ENCODE results near the gene NTNG1. TPM values are rescaled to one million over a fixed set of nuclear protein-coding genes. Genes with fewer than 3 reads are reported as not detected.

The NTNG1 gene
- total RNA-seq, 1 donor: 20.9 TPM

GRCh38 chr1:107432108-107432507 lies 291.3 kb downstream of the NTNG1 start:
- no peak overlapping the region for H3K4me3 ChIP-seq (ENCODE audit: low read depth, low read length)
- no peak for DNase-seq (ENCODE audit: low read depth)
- TF ChIP-seq CTCF (IDR thresholded peaks at IDR 0.05; ENCODE audit: insufficient read depth, low read length): no peak

- H3K4me3 ChIP-seq (ENCODE audit: low read depth, low read length): no peak overlapping the region
- DNase-seq (ENCODE audit: low read depth): no peak
- TF ChIP-seq CTCF (IDR thresholded peaks at IDR 0.05; ENCODE audit: insufficient read depth, low read length): no peak
These were observed 292.2 kb downstream of the NTNG1 start for GRCh38 chr1:107433068-107433467.

GRCh38 chr1:107433635-107434360 lies 293.0 kb downstream of the NTNG1 start:
- H3K4me3 ChIP-seq (ENCODE audit: low read depth, low read length): no peak overlapping the region
- TF ChIP-seq CTCF (IDR thresholded peaks at IDR 0.05; ENCODE audit: insufficient read depth, low read length): no peak
- no peak for DNase-seq (ENCODE audit: low read depth)

- TF ChIP-seq CTCF (IDR thresholded peaks at IDR 0.05; ENCODE audit: insufficient read depth, low read length): no peak
- no peak overlapping the region for H3K4me3 ChIP-seq (ENCODE audit: low read depth, low read length)
- no peak for DNase-seq (ENCODE audit: low read depth)
These were observed 293.5 kb downstream of the NTNG1 start for GRCh38 chr1:107434361-107434693.

GRCh38 chr1:107436552-107437241 lies 295.9 kb downstream of the NTNG1 start:
- no peak for TF ChIP-seq CTCF (IDR thresholded peaks at IDR 0.05; ENCODE audit: insufficient read depth, low read length)
- H3K4me3 ChIP-seq (ENCODE audit: low read depth, low read length): no peak overlapping the region
- DNase-seq (ENCODE audit: low read depth): no peak

- H3K4me3 ChIP-seq (ENCODE audit: low read depth, low read length): no peak overlapping the region
- no peak for DNase-seq (ENCODE audit: low read depth)
- TF ChIP-seq CTCF (IDR thresholded peaks at IDR 0.05; ENCODE audit: insufficient read depth, low read length): no peak
These were observed 298.7 kb downstream of the NTNG1 start for GRCh38 chr1:107439567-107439966.

Data from fibroblast of the aortic adventitia (primary cell).